HT-29 (cell line): ENCODE results near the gene ALPP. TPM values are rescaled to one million over a fixed set of nuclear protein-coding genes. Genes with fewer than 3 reads are reported as not detected.
A peak's percentile ranks its signal among the peaks of the same experiment; 100 is the strongest.
"Not testable (repeated sequence)": the region's sequence is repeated elsewhere in the genome, so short reads cannot be mapped to it uniquely, and the experiment has no call there.

ENCODE experiments used
- DNase-seq: peaks from one replicate; pipeline ENCODE4 v3.0.0-alpha.2; 2015; ENCODE audit warnings: low spot score
- total RNA-seq: library from RNA; depleted of rRNA; stranded (reverse); fragments of >200 nt; shearing (Covaris generic); gene quantifications from 2 replicates; pipeline ENCODE4 v1.2.3, GENCODE V29; 2014

The ALPP gene
- total RNA-seq, 1 experiment from 2014 or later, result 1.1 TPM

GRCh38 chr2:232341061-232341738 lies 37.4 kb upstream of the ALPP start:
- DNase-seq, result no peak

DNA sequence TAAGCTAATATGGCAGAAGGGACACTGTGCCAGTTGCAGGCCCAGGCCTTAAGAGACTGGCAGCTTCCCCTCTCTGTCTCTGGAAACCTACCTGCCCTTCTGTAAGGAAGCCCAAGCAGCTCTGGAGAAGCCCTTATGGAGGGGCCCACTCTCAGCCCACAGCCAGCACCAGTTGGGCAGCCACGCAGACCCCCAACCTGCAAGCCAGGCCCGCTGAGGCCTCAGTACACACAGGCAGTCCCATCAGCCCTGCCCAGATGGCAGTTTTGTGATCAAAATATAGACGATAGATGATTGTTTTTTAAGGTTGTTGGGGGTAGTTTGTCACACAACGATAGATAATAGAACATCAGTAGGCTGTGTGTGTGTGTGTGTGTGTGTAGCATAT lies 36.8 kb upstream of the ALPP start:
- DNase-seq, result no peak

- no peak for DNase-seq
These were observed 35.7 kb upstream of the ALPP start for GRCh38 chr2:232342635-232343565.

DNA sequence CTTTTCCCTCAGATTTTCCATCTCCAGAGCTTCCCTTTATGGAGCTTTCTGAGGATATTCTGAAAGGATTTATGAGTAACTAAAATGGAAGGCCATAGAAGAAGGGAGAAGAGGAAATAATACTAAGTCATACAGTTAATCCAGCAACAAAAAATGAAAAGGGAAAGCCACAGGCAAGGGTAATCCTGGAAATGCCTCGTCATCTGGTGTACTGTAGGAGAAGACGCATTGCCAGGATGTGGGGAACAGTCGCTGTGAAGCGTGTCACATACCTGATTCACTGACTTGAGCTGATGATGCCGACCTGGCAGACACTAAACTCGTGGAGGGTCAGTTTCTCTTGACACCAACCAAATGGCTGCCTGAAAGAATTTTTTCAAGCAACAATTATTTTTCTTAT lies 34.7 kb upstream of the ALPP start:
- DNase-seq, result no peak

GRCh38 chr2:232345251-232345650 lies 33.3 kb upstream of the ALPP start:
- no peak for DNase-seq

- DNase-seq, result no peak
These were observed 31.2 kb upstream of the ALPP start for GRCh38 chr2:232347369-232347768.

- peak; percentile 71 for DNase-seq
These were observed 29.6 kb upstream of the ALPP start for GRCh38 chr2:232348936-232349335.

DNA sequence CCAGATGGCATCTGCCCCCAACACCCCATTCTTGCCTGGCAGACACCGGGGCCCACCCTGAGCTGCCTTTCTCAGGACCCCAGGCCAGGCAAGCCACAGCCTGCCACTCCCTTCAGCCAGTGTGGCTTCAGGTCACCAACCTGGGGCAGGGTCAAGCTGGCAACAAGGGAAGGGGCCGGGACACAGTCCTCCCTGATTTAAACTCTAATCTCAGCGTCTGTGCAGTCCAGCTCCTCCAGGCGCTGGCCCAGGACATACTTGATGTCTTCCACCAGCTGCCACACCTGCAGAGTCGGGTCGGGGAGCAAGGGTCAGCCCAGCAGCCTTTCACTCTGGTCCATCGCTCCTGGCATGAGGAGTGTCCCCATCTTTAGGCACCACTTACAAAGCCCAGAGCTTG lies 29.0 kb upstream of the ALPP start:
- DNase-seq, result no peak

- DNase-seq, result no peak
These were observed 28.5 kb upstream of the ALPP start for GRCh38 chr2:232349946-232350635.

DNA sequence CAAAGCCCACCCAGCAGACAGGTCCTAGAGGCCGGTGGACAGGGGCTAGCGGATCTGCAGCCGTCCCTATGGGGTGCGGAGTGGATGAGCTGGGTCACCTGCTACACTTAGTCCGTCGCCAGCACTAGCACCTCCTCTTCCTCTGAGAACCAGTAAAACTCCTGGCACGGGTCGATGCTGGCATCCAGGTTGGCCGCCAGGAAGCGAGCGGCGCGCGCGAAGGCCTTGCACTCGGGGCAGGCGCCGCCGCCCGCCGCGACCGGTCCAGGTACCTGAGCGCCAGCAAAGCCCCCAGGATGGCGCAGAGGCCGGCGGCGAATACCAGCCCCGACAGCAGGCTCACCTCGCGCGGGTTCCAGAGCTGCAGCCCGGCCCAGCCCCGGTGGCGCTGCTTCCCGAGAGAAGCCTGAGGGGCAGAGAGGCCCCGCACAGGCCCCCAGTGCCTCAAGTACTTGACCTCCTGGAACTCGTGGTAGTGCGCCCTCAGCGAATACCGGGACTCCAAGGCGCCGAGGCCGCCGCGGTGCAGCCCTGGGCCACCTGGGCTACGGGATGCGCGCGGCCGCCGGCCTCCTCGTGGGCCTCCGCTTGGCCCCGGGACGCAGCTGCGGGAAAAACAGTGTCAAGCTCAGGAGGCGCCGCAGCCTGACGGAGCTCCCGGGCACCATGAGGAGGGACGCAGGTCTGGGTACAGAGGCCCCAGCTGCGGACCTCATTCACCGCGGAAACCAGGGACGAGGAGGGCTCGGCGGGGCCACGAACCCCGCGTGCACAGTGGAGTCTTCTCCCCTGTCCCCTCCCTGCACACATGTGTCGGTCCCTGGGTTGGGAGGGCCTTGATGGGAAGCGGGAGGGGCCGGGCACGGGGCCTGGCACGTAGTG lies 27.5 kb upstream of the ALPP start:
- DNase-seq, result no peak

- DNase-seq, result no peak
These were observed 26.7 kb upstream of the ALPP start for GRCh38 chr2:232351686-232352510.

- no peak for DNase-seq
These were observed 25.9 kb upstream of the ALPP start for GRCh38 chr2:232352511-232353091.

- no peak for DNase-seq
These were observed 25.5 kb upstream of the ALPP start for GRCh38 chr2:232353096-232353495.

DNA sequence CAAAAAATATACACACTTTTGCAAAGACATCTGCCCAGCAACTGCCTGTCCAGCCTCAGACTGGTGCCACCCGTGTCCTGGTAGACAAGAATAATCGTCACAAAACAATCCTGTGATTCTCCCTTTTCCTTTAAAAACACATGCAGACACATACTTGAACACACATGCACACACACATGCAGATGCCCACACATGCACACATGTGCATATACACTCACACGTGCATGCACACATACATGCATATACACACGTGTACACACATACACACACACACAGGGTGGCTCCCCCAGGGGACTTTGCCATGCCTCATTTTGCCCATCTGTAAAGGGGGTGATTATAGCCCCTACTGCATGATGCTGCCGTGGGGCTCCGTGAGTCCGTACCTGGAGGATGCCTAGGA lies 24.9 kb upstream of the ALPP start:
- DNase-seq, result no peak

DNA sequence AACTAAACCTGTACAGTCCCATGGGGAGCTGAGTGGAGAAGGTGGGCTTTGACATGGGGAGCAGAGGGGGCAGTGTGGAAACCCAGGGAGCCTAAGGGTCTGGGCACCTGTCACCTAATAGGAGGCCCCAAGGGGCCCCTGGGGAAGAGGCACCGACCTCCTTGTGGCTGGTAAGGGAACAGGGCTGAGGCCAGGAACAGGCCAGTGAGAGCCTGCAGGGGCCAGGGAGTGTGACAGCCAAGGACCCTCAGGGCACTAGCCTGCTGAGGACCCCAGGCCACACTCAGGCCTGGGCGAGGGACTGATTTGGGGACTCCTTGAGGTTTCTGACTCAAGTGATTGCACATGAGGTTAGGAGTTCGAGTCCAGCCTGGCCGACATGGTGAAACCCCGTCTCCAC lies 24.5 kb upstream of the ALPP start:
- DNase-seq, result no peak

DNA sequence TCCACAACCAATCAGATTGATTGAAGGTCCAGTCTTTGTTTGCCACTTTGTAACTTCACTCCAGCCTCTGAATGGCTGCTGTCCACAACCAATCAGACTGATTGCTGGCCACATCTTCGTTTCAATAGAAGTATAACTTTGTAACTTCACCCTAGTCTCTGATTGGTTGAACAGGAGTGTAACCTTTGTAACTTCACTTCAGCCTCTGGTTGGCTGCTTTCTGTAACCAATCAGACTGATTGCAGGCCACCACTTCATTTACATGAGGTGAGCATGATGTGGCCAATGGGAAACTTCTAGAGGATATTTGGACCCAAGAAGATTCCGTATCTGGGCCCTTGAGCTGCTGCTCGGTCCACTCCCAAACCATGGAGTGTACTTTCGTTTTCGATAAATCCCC lies 16.9 kb upstream of the ALPP start:
- DNase-seq, result no peak

GRCh38 chr2:232362174-232362900 lies 16.2 kb upstream of the ALPP start:
- DNase-seq, result no peak

- not testable (repeated sequence) for DNase-seq
These were observed 15.3 kb upstream of the ALPP start for GRCh38 chr2:232363064-232363783.
